Measurements from ENCODE around the gene COL7A1.

DNA sequence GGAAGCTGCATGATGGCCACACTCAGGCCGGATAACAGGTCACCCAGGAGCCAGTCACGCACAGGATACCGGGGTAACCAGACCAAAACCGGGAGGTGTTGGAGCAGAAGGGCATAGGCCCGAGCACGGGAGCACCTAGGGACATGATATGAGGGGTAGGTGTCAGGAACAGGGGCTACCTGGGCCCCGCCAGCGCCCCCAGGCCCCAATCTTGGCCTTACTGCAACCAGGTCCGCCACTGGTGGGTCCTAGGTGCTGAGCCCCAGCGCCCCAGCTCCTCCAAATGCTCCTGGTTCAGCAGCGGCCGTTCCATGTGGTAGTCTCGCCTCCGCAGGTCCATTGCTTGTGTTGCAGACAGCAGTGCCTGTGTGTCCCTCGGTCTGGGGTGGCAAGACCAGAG is 38.1 kb upstream of the COL7A1 start:
- TF ChIP-seq YY1 (IDR thresholded peaks at IDR 0.05; ENCODE audit: low read depth) (no peak), RAD21 (IDR thresholded peaks at IDR 0.05; ENCODE audit: low read depth) (no peak), EP300 (IDR thresholded peaks at IDR 0.05; ENCODE audit: borderline replicate concordance) (no peak), TAF1 (IDR thresholded peaks at IDR 0.05; ENCODE audit: low read depth) (no peak), NFIC (IDR thresholded peaks at IDR 0.05) (no peak), EGR1 (IDR thresholded peaks at IDR 0.05) (no peak), TCF12 (IDR thresholded peaks at IDR 0.05; ENCODE audit: low read depth) (no peak), TEAD4 (IDR thresholded peaks at IDR 0.05) (no peak)
- TF ChIP-seq, protein P1, sequence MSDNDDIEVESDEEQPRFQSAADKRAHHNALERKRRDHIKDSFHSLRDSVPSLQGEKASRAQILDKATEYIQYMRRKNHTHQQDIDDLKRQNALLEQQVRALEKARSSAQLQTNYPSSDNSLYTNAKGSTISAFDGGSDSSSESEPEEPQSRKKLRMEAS (IDR thresholded peaks at IDR 0.05): no peak
- TF ChIP-seq, protein P2, sequence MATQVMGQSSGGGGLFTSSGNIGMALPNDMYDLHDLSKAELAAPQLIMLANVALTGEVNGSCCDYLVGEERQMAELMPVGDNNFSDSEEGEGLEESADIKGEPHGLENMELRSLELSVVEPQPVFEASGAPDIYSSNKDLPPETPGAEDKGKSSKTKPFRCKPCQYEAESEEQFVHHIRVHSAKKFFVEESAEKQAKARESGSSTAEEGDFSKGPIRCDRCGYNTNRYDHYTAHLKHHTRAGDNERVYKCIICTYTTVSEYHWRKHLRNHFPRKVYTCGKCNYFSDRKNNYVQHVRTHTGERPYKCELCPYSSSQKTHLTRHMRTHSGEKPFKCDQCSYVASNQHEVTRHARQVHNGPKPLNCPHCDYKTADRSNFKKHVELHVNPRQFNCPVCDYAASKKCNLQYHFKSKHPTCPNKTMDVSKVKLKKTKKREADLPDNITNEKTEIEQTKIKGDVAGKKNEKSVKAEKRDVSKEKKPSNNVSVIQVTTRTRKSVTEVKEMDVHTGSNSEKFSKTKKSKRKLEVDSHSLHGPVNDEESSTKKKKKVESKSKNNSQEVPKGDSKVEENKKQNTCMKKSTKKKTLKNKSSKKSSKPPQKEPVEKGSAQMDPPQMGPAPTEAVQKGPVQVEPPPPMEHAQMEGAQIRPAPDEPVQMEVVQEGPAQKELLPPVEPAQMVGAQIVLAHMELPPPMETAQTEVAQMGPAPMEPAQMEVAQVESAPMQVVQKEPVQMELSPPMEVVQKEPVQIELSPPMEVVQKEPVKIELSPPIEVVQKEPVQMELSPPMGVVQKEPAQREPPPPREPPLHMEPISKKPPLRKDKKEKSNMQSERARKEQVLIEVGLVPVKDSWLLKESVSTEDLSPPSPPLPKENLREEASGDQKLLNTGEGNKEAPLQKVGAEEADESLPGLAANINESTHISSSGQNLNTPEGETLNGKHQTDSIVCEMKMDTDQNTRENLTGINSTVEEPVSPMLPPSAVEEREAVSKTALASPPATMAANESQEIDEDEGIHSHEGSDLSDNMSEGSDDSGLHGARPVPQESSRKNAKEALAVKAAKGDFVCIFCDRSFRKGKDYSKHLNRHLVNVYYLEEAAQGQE (IDR thresholded peaks at IDR 0.05; ENCODE audit: low read depth): no peak
